ENCODE data around the gene SPART.

Gene SPART

DNA sequence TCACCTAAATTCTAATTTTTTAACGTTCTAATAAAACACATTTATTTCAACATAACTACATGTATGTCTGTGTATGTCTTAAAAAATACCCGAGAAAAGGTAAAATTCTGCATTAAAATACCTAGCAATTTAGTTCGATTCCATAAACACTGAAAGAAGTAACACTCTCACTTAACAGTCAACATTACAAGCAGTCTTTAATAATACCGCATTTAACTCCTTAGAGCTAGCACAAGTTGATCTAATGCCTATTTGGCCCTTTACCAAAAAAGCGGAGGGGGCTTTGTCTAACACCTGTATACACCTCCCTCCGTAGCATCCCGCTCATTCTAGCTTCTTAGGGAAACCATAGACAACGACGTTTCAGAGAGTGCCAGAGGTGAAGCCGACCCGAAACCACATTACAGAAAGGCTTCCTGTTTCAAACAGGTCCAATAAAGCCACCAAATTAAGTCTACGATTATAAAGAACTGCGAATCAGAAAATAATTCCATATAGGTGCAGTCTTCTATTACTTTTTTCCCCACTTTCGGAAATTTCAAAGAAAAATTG is 1.2 kb downstream of the SPART start:
- TF ChIP-seq CTCF (IDR thresholded peaks at IDR 0.05): no peak
- Histone ChIP-seq H3K27ac (peak overlapping the region; percentile 95), H3K4me1 (ENCODE audit: control insufficient read depth in 1 of 2, insufficient read depth in 1 of 2, low read depth in 1 of 2, low read length in 1 of 2) (peaks cover 38 to 50% of the 10 kb centered on the region in 2 experiments), H3K27me3 (no peaks in the 10 kb centered on the region), H3K4me3 (ENCODE audit: low read depth in 1 of 2, low read length in 1 of 2) (peak overlapping the region; percentile 81 to 90), H3K9me3 (no peaks in the 10 kb centered on the region), H3K36me3 (no peaks in the 10 kb centered on the region)

- H3K9me3 ChIP-seq: no peaks in the 10 kb centered on the region
- no peaks in the 10 kb centered on the region for H3K36me3 ChIP-seq
- H3K27ac ChIP-seq: peak overlapping the region; percentile 95
- H3K4me3 ChIP-seq (ENCODE audit: low read depth in 1 of 2, low read length in 1 of 2): no peak overlapping the region
- no peak for TF ChIP-seq CTCF (IDR thresholded peaks at IDR 0.05)
- H3K4me1 ChIP-seq (ENCODE audit: control insufficient read depth in 1 of 2, insufficient read depth in 1 of 2, low read depth in 1 of 2, low read length in 1 of 2): peaks cover 38 to 50% of the 10 kb centered on the region in 2 experiments
- H3K27me3 ChIP-seq: no peaks in the 10 kb centered on the region
Observed at GRCh38 chr13:36344173-36344572, 2.0 kb downstream of the SPART start.

DNA sequence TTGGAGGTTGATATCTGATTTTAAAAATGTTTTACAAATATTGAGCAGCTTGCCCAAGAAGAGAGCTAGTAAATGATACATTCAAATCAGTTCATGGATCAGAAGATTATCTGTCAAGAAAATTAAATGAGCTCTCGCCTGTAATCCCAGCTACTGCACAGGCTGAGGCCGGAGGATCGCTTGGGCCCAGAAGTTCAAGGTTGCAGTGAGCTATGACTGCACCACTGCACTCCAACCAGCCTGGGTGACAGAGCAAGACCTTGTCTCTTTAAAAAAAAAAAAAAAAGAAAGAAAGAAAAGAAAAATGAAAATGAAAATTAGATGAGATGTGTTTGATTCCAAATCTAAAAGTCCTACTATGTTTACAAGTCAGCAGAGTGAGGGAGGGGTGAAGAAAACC is 2.4 kb downstream of the SPART start:
- Histone ChIP-seq H3K27ac (peak overlapping the region; percentile 95), H3K27me3 (no peaks in the 10 kb centered on the region), H3K4me3 (ENCODE audit: low read depth in 1 of 2, low read length in 1 of 2) (no peak overlapping the region), H3K4me1 (ENCODE audit: control insufficient read depth in 1 of 2, insufficient read depth in 1 of 2, low read depth in 1 of 2, low read length in 1 of 2) (peaks cover 38 to 50% of the 10 kb centered on the region in 2 experiments), H3K36me3 (no peaks in the 10 kb centered on the region), H3K9me3 (no peaks in the 10 kb centered on the region)
- TF ChIP-seq CTCF (IDR thresholded peaks at IDR 0.05): no peak

- Histone ChIP-seq H3K9me3 (no peaks in the 10 kb centered on the region), H3K27ac (no peak overlapping the region), H3K4me3 (ENCODE audit: low read depth in 1 of 2, low read length in 1 of 2) (no peak overlapping the region), H3K36me3 (no peaks in the 10 kb centered on the region), H3K4me1 (ENCODE audit: control insufficient read depth in 1 of 2, insufficient read depth in 1 of 2, low read depth in 1 of 2, low read length in 1 of 2) (peaks cover 32 to 44% of the 10 kb centered on the region in 2 experiments), H3K27me3 (no peaks in the 10 kb centered on the region)
- TF ChIP-seq CTCF (IDR thresholded peaks at IDR 0.05): no peak
Observed at GRCh38 chr13:36342715-36343114, 3.5 kb downstream of the SPART start.

- Histone ChIP-seq H3K27me3 (no peaks in the 10 kb centered on the region), H3K4me1 (ENCODE audit: control insufficient read depth in 1 of 2, insufficient read depth in 1 of 2, low read depth in 1 of 2, low read length in 1 of 2) (peaks cover 22 to 34% of the 10 kb centered on the region in 2 experiments), H3K27ac (no peak overlapping the region), H3K9me3 (no peaks in the 10 kb centered on the region), H3K36me3 (no peaks in the 10 kb centered on the region), H3K4me3 (ENCODE audit: low read depth in 1 of 2, low read length in 1 of 2) (no peak overlapping the region)
- no peak for TF ChIP-seq CTCF (IDR thresholded peaks at IDR 0.05)
Observed at GRCh38 chr13:36341718-36342117, 4.5 kb downstream of the SPART start.
